ENCODE measurements around the gene TMEM200A.
A peak's percentile ranks its signal among the peaks of the same experiment; 100 is the strongest.

The TMEM200A gene

GRCh38 chr6:130482645-130483390 is 117.0 kb downstream of the TMEM200A start:
- no peak overlapping the region for H3K4me3 ChIP-seq (ENCODE audit: control insufficient read depth, low read depth, low read length)
- peak; percentile 73 for DNase-seq (ENCODE audit: low read depth)
- TF ChIP-seq CTCF (conservative IDR thresholded peaks at IDR 0.05; ENCODE audit: control insufficient read depth, insufficient read depth, low read depth, low read length), result no peak

- no peak for DNase-seq (ENCODE audit: low read depth)
- no peak for TF ChIP-seq CTCF (conservative IDR thresholded peaks at IDR 0.05; ENCODE audit: control insufficient read depth, insufficient read depth, low read depth, low read length)
- no peak overlapping the region for H3K4me3 ChIP-seq (ENCODE audit: control insufficient read depth, low read depth, low read length)
Observed at GRCh38 chr6:130485870-130486269, 120.1 kb downstream of the TMEM200A start.

DNA sequence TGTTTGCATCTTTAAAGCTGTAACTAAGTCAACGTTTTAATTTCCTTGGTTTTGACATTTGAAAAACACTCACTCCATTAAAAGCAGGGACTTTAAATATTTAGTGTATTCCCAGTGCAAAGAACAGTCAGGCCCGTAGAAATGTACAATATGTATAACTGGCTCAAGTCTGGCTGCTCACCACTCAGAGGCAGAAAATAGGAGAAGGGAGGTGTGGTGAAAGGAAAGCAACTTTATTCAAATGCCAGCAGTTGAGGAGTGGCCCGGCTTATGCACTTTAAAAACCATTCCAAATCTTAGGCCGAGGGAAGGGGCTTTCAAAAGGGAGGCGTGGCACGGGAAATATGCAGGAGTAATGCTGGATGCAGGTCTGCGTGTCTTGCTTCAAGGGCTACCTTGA is 120.6 kb downstream of the TMEM200A start:
- no peak for DNase-seq (ENCODE audit: low read depth)
- no peak overlapping the region for H3K4me3 ChIP-seq (ENCODE audit: control insufficient read depth, low read depth, low read length)
- no peak for TF ChIP-seq CTCF (conservative IDR thresholded peaks at IDR 0.05; ENCODE audit: control insufficient read depth, insufficient read depth, low read depth, low read length)

DNA sequence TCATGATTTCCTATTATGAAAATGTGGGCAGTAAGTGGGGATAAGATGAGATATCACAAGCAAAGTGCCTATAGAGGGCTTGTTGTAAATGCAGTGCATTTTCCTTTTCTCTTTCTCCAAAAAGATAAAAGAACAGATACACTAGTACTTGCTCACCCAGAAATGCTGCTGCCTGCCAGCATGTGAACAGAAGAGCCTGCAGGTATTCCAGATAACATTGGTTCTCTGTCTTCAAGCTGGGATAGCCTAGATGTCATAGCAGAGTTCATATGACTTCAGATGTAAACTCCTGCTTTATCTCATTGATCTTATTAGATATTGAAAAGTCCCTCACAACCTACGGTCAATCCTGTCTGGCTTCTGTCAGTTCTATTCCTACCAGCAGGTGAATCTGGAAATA is 123.7 kb downstream of the TMEM200A start:
- H3K4me3 ChIP-seq (ENCODE audit: control insufficient read depth, low read depth, low read length), result no peak overlapping the region
- no peak for DNase-seq (ENCODE audit: low read depth)
- TF ChIP-seq CTCF (conservative IDR thresholded peaks at IDR 0.05; ENCODE audit: control insufficient read depth, insufficient read depth, low read depth, low read length), result no peak
